DOHH2 (cell line): ENCODE measurements around the gene MAP10.

Source experiments
- CTCF ChIP-seq: fragments of 200-600 bp; sonication (generic); IDR thresholded peaks from one replicate; pipeline ENCODE4 v1.5.1; 2014; ENCODE audit warnings: antibody characterized with exemption, mild to moderate bottlenecking, low read depth, low read length; ENCODE audit not compliant: poor library complexity, severe bottlenecking
- EZH2phosphoT487 ChIP-seq: fragments of 200-600 bp; sonication (generic); IDR thresholded peaks from 2 replicates; pipeline ENCODE4 v1.6.1; 2017; ENCODE audit warnings: borderline replicate concordance, mild to moderate bottlenecking, antibody characterized with exemption, low read length, moderate library complexity, mixed read lengths

GRCh38 chr1:232795497-232796053 is 9.6 kb upstream of the MAP10 start:
- TF ChIP-seq CTCF (no peak), EZH2phosphoT487 (no peak)
